ENCODE data around the gene TMUB2.
"Not testable (repeated sequence)": the region's sequence is repeated elsewhere in the genome, so short reads cannot be mapped to it uniquely, and the experiment has no call there.

Gene TMUB2

DNA sequence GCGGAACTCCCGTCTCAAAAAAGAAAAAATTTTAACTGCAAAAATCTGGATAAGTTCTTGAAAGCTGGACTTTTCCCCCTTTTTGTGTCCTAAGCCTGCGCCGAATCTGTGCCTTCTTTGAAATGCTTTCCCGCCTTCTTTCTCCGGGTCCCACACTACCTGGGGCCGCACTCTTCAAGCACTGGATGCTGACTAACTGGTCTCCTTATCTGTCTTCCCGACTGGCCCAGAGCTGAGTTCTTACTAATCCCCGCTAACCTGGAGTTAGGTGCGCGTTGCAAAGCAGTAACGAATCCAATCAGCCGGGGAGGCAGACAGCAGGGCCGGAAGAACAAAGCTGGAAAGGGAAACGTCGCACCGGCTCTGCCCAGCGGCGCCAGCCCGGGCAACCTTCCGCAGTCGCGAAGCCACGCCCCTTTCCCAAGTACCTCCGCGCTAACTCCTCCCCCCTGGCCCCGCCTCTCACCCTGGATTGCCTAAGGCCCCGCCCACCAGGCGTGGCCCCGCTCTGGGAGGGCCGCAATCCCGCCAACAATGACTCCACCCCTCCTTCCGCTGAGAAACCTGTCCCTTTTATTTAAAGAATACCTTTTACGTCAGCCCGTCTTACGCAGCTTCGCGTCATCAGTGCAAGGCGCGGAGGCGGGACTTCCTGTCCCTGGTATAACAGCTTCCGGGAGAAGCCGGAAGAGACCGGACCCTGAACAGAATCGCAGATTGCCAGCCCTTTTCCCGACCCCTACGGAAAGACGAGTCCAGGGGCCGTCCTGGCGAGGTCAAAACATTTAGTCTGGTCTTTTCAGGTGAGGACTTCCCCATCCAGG, at the start of gene TMUB2:
Gene TMUB2 (plus strand): TSS at position 666 of the 824 bp plus-strand sequence. CDS start 737 bp downstream, outside the sequence.
- DNase-seq: peak; percentile 99 to 100

DNA sequence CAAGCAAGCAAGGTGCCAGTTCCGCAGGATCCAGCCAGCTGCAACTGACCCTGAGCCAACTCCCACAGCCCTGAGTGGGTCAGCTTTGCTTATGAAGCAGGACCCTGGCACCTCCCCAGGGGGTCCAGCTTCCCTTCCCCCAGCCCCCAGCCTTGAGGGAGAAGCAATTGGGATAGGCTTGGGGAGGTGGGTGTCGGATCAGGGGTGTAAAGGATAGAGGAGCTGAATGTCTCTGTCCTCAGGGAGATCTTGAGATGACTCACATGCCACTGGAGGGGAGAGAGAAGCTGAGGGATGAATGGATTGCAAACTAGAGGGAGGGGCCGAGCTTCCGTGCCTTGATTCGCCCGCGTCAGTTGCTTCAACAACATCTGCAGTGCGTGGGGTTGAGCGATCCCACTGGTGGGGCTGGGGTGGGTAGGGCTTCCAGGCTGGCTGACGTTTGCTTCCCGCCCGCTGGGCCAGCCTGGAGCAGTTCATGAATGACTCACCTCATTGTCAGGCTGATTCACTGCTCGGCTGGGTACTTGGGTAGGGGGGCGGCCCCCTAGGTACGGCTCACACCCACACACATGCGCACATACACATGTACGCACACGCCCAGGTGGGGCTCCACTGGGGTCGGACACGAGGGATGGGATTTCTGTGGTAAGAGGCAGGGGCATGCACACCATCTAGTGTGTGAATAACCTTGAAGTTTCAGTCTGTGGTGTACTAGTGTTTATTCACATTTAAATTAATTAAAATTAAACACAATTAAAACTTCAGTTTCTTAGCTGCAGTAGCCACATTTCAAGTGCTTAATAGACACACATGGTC, 48.7 kb upstream of the TMUB2 start:
- peak; percentile 82 to 88 for DNase-seq

DNA sequence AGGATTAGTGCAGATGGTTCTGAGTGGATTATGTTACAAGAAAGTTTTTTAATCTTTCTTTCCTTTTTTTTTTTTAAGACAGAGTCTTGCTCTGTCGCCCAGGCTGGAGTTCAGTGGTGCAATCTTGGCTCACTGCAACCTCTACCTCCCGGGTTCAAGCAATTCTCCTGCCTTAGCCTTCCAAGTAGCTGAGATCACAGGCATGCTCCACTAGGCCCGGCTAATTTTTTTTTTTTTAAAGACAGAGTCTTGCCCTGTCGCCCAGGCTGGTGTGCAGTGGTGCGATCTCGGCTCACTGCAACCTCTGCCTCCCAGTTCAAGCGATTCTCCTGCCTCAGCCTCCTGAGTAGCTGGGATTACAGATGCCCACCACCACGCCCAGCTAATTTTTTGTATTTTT, 42.9 kb upstream of the TMUB2 start:
- not testable (repeated sequence) for DNase-seq

DNA sequence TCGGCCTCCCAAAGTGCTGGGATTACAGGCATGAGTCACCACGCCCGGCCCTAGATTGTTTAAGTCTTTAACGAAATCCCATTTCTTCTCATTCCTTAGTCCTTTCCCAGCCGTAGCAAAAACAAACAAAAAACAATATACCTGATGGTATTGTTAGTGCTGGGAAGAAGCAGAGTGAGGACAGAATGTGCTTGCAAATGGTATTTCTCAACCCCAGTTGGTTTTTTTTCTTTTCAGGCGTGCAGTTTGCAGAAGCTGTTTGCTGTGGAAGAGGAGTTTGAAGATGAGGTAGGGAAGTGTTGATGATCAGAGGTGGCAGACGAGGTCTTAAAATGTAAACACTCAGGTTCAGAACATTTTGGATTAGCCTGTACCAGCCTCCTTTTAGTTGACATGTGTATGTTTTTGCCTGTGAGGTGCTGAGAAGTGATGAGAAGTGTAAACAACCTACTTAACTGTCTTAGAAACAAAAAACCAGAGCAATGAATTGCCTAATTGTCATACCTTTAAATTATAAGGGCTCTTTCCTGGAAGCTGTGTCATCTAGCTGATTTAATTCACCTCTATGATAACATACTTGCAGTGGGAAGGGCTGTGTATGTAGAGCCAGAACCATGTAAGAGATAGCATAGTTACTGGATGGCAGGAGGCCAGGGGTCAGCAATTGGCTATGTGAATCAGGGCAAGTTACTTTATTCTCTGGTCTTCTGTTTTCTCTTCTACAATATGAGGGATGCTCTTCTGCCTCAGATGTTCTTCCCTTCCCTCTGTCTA, 41.6 kb upstream of the TMUB2 start:
- no peak for DNase-seq

DNA sequence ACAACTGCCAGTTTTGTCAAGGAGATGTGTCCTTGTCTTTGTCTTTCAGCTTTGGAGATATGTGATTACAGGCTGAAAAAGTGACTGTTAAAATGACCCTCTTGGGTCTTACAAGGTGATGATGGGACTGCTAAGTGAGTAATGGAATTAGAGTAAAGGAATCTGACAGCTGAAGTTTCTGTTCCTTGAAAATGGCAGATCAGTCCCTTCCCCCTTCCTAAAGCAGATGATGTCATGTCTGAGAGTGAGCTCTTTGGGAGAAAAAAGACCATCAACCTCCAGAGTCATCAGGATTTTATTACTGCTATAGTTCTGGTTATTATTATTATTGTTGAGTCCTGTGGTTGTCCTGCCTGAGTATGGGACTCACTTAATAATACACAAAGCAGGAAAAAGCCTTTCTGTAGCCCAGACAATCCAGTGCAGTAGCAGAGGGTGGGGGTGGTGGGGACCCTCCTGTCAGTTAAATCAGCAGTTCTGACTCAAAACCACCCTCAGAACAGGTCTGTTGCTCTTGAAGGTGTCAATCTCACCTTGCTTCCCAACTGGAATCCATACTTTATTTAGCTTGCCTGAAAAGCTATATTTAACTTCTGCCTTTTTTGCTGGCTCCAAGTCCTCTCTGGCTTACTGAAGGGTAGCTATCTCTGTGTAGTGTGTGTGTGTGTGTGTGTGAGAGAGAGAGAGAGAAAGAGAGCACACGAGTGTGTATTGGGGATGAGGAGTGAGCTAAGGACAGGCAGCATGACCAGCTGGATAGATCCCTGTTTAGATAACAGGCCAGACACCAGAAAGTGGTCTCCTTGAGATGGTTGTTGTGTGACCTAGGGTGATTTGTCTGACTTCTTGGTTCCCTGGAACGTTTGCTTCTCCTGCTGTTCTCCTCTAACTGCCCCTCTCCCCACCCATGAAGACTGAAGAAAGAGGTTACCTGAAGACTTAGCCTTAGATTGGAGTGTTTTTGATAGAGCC, 40.1 kb upstream of the TMUB2 start:
- DNase-seq: no peak

DNA sequence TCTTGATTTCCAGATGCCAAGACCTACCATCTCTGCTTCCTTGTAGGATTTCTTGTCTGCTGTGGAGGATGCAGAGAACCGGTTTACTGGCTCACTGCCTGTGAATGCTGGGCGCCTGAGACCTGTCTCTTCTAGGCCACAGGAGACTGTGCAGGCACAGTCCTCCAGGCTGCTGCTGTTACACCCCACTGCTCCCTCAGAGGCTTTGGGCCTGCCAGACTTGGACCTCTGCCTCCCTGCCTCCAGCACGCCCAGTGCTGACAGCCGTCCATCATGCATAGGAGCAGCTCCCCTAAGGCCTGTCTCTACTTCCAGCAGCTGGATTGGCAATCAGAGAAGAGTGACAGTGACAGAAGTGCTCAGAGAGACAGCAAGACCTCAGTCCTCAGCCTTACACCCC, 39.0 kb upstream of the TMUB2 start:
- no peak for DNase-seq

DNA sequence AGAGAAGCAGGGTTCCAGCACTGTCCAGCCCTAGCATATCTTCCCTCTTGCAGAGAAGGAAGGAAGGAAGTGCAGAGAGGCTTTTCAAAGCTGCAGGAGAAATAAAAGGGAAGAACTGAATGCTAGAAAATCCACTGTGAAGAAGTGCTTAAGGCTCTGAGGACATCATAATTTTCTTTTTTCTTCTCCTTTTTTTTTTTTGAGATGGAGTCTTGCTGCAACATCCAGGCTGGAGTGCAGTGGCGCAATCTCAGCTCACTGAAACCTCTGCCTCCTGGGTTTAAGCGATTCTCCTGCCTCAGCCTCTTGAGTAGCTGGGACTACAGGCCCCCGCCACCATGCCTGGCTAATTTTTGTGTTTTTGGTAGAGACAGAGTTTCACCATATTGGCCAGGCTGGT, 37.7 kb upstream of the TMUB2 start:
- not testable (repeated sequence) for DNase-seq

DNA sequence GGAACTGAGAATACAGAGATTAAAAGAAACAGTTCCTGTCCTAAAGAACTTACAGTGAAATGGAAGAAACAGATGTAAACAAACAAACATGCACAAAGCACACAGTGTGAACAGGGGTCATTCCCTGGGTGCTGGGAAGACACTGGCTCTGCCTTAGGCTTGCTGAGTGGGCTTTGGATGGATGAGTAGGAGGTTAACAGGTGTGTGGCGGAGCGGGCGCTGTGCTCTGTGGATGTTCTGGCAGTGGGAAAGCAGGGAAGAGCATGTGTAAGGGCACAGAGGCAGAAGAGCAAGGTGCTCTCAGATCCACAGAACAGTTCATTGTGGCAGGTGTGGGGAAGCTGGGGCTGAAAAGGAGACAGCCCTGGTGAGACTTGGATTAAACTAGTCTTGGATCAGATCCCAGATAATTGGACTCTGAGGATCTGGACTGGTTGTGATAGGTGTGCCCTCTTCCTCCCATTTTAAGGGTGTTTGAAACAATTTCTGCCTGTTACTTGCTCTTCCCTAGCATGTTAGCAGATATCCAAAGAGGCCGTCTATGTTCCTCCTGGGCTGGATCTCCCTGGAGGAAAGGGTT, 36.9 kb upstream of the TMUB2 start:
- no peak for DNase-seq

DNA sequence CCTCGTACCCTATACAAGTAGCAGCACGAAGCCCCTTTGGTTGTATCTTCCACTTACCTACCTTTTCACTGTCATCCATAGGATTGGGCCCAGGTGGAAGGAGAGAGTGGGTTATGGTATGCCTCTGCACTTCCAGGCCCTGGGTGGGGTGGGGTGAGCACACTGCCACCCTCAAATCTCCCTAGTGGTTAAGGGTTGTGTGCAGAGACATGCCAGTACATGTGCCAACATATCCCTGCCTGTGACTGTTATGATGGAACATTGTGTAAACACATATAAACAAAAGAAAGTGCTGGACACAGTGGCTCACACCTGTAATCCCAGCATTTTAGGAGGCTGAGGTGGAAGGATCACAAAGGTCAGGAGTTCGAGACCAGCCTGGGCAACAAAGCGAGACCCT, 33.9 kb upstream of the TMUB2 start:
- DNase-seq: no peak

DNA sequence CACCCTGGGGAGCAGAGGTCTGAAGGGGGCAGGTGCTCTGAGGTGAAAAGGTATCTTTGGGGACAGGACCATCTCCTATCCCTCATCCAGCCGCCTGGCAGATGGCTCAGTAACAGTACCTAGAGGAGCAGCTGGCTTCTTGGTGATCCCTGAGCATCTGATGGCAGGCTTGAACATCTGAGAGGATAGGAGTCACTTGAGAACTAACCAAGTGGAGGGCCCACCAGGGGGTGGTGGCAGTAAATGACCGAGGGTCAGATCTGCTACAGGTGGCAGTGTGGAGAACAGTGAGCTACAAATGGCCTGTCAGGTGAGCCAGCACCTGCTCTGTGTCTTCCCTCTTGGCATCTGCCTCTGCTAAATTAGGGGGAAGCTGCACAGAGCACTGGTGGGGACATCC, 31.3 kb upstream of the TMUB2 start:
- DNase-seq: no peak

DNA sequence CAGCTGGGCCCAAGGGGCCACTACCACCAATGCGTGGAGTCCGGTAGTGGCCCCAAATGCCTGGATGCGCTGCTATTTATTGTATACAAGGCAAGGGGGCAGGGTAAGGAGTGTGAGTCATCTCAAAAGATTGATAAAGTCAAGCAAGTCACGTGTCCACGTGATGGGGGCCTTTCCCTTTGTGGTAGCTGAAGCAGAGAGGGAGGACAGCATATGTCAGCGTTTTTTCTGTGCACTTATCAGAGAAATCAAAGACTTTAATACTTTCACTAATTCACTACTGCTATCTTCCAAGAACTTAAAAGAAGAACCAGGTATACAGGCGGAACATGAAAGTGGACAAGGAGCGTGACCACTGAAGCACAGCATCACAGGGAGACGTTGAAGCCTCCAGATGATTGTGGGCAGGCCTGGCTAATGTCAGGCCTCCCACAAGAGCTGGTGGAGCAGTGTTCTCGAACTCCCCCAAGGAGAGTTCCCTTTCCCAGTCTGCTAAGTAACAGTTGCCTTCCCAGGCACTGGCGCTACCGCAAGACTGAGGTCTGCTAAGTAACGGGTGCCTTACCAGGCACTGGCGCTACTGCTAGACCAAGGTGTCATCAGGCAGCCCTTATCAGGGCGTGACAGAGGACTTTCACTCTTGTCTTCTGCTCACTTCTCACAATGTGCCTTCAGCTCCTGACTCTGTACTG, 27.1 kb upstream of the TMUB2 start:
- DNase-seq: no peak

DNA sequence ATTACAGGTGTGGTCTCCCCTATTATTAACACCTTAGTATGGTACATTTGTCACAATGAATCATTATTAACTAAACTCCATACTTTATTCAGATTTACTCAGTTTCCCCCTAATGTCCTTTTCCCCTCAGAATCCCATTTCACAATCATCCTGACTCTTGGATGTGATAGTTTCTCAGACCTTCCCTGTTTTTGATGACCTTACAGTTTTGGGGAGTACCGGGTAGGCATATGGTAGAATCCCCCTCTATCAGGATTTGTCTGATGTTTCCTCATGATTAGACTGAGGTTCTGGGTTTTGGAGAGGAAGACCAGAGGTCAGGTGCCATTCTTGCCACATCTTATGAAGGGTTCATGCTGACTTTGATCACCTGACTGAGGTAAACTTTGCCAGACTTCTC, 22.3 kb upstream of the TMUB2 start:
- DNase-seq: no peak

DNA sequence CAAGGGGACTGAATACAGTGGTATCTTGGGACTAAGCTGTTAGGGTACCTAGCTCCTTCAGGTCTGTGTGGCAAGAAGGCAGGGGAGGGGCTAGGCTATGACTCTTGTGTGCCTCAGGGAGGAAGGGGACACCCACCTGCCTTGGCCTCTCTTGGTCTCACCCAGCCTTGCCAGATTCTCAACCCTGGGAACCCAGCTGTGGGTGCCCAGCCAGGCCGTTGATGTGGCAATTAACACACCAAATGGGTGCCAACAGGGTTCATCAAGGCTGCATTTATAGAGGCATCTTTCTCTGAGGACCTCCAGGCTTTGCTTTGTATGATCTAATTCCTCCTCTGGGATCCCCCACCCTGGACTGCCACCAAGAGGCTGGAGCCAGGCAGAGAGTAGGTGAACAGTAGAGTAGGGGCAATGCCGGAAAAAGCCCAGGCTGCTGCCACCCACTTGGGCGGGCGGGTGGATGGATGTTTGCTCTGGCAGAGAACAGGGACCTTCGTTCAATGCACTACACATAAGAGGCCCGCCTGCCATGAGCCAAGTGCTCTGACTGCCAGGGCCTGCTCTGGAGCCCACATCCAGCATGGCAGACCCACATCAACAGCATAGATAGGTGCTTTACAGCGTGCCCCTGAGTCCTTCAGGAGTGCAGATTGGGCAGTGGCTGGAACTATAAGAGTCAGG, 19.5 kb upstream of the TMUB2 start:
- no peak for DNase-seq

DNA sequence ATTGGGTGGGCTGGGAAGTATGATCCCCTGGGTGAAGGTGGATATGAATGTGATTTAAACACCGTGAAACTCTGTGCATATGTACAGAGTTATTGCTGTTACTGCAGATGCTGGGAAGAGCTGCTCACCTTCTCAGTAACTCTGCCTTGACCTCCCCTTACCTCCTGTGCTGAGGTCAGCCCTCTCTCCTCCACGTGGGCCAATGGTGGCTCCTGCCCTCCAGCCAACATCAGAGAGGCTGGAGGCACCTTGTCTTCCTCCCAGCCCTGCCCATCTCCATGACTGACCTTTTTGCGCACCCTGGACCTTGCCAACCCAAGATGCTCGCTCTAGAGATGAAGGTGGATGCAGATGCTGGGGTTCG, 16.7 kb upstream of the TMUB2 start:
- DNase-seq: no peak

DNA sequence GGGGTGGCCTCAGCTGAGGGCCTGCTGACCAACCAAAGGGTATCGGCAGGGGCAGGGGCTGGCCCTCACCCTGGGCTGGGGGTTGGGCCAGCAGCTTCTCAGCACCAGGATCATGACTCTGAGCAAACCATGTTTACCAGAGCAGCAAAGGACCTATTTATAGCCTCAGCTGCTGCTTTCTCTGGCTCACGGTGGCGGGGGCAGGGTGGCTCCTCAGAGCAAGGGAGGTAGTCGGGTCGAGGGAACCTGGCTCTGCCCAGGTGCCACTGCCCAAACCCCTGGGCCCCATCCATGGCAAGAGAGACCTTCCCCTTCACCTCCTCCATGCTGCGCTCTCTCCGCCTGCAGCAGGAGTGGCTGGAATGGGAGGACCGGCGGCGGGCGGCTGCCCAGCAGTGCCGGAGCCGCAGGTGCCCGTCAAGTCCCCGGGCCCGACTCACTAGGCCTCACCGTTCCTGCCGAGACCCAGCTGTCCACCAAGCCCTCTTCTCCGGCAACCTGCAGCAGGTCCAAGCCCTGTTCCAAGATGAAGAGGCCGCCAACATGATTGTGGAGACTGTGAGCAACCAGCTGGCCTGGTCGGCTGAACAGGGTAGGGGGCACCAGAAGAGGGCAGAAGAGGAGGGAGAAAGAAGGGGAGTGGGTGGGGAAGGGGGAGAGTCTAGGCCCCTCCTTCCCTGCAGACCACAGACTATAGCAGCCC, 16.1 kb upstream of the TMUB2 start, which contains the start of gene ASB16:
Gene ASB16 (plus strand): TSS at position 206 of the 703 bp plus-strand sequence. CDS start 86 bp downstream, at position 292.
- DNase-seq: peak in 1 of 2 experiments; percentile 55

DNA sequence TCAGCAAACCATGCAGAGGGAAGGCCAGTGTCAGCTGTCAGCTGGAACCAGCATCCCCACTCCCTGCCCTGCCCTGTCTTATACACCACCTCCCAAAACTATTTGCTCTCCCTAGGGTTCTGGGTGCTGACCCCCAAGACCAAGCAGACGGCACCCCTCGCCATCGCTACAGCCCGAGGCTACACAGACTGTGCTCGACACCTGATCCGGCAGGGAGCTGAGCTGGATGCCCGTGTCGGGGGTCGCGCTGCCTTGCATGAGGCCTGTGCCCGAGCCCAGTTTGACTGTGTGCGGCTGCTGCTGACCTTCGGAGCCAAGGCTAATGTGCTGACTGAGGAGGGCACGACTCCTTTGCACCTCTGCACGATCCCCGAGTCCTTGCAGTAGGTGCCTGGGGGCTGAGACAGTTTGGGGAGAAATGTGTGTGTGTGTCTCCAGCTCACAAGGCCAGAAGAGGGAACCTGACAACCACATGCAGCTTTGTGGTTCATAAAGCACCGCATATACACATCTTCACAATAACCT, 14.8 kb upstream of the TMUB2 start:
- DNase-seq: no peak

DNA sequence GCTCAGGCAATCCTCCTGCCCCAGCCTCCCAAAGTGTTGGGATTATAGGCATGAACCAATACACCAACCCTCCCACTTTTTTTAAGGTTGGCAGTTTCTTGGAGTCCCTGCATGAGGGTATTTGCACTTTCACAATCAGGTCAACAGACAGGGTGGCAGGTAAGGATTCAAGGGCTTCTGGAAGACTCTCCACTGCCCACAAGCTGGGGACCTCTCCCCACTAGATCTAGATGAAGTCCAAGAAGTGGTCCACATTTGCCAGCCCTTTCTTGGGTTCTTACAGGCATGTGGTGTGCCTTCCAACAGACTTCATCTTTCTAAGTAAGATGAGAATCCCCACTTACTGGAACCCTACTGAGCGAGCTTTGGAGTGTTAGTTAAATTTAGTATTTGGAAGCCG, 12.3 kb upstream of the TMUB2 start:
- DNase-seq: no peak

DNA sequence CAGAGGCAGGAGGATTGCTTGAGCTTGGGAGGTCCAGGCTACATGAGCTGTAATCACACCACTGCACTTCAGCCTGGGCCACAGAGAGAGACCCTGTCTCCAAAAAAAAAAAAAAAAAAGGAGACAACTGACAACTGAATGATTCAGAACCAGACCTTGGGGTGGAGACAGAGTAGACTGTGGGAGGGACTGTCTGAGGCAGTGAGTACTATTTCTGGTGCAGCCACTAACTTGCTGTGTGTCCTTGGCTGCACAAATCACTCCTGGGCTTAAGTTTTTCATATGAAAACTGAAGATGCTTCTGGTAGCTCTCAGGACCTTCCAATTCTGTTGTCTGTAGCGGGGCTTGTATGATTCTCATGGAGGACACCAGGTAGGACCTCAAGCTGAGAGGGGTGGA, 10.5 kb upstream of the TMUB2 start:
- no peak for DNase-seq

All from NCI-H2081 (cell line).